Measurements from ENCODE around the gene DOCK7. TPM values are rescaled to one million over a fixed set of nuclear protein-coding genes. Genes with fewer than 3 reads are reported as not detected.
"Not testable (repeated sequence)": the region's sequence is repeated elsewhere in the genome, so short reads cannot be mapped to it uniquely, and the experiment has no call there.

The DOCK7 gene
- total and polyA plus RNA-seq, 4 donors = 6.1 to 64.1 (median 29.3) TPM

- peak; percentile 5 for ATAC-seq (ENCODE audit: low FRiP score)
- no peak for DNase-seq
- WGBS, 2 donors = 1% methylated on average over 10 of the region's 10 CpGs
- Histone ChIP-seq H3K27ac (ENCODE audit: low read depth in 1 of 2, low read length in 2 of 2) (peak overlapping the region in 1 of 2 donors; percentile 8), H3K36me3 (ENCODE audit: control insufficient read depth in 1 of 2, insufficient read depth in 2 of 2, low read length in 1 of 2) (no peaks in the 10 kb centered on the region), H3K9me3 (ENCODE audit: control insufficient read depth, low read length) (no peaks in the 10 kb centered on the region), H3K27me3 (ENCODE audit: control insufficient read depth in 1 of 2, insufficient read depth in 2 of 2, low read length in 1 of 2) (no peaks in the 10 kb centered on the region), H3K4me3 (ENCODE audit: low read length in 2 of 2) (peak overlapping the region; percentile 30 to 94), H3K4me1 (ENCODE audit: control insufficient read depth in 1 of 2, insufficient read depth in 2 of 2, low read length in 2 of 2) (peaks cover 0 to 4% of the 10 kb centered on the region in 2 donors)
- intact Hi-C loops (cut with DNase I) = loop anchor here in 1 of 2 donors (5.0 kb wide), 1 partner anchor 39 kb away; no protein-coding TSS in a partner anchor
Measured at GRCh38 chr1:62688687-62689085, 500 bp upstream of the DOCK7 start.

- peak overlapping the region; percentile 4 to 71 for H3K27ac ChIP-seq (ENCODE audit: low read depth in 1 of 2, low read length in 2 of 2)
- peaks cover 0 to 4% of the 10 kb centered on the region in 2 donors for H3K4me1 ChIP-seq (ENCODE audit: control insufficient read depth in 1 of 2, insufficient read depth in 2 of 2, low read length in 2 of 2)
- no peaks in the 10 kb centered on the region for H3K36me3 ChIP-seq (ENCODE audit: control insufficient read depth in 1 of 2, insufficient read depth in 2 of 2, low read length in 1 of 2)
- no peaks in the 10 kb centered on the region for H3K27me3 ChIP-seq (ENCODE audit: control insufficient read depth in 1 of 2, insufficient read depth in 2 of 2, low read length in 1 of 2)
- no peaks in the 10 kb centered on the region for H3K9me3 ChIP-seq (ENCODE audit: control insufficient read depth, low read length)
- ATAC-seq (ENCODE audit: low FRiP score) (peak; percentile 47), DNase-seq (peak; percentile 58 to 80)
- H3K4me3 ChIP-seq (ENCODE audit: low read length in 2 of 2) = peak overlapping the region; percentile 86 to 94
- intact Hi-C loops (cut with DNase I) = loop anchor here in 1 of 2 donors (5.0 kb wide), 1 partner anchor 40 kb away; no protein-coding TSS in a partner anchor
- 1% methylated on average over 33 of the region's 33 CpGs for WGBS, 2 donors
Measured at GRCh38 chr1:62687421-62687902, 724 bp downstream of the DOCK7 start.

- intact Hi-C loops (cut with DNase I) = loop anchor here in 1 of 2 donors (5.0 kb wide), 1 partner anchor 40 kb away; no protein-coding TSS in a partner anchor
- ATAC-seq (ENCODE audit: low FRiP score) (no peak), DNase-seq (no peak)
- 66 to 68% methylated on average over 7 of the region's 7 CpGs for WGBS, 2 donors
- peak overlapping the region in 1 of 2 donors; percentile 94 for H3K4me3 ChIP-seq (ENCODE audit: low read length in 2 of 2)
- H3K27me3 ChIP-seq (ENCODE audit: control insufficient read depth in 1 of 2, insufficient read depth in 2 of 2, low read length in 1 of 2) = no peaks in the 10 kb centered on the region
- H3K4me1 ChIP-seq (ENCODE audit: control insufficient read depth in 1 of 2, insufficient read depth in 2 of 2, low read length in 2 of 2) = peaks cover 0 to 4% of the 10 kb centered on the region in 2 donors
- no peaks in the 10 kb centered on the region for H3K36me3 ChIP-seq (ENCODE audit: control insufficient read depth in 1 of 2, insufficient read depth in 2 of 2, low read length in 1 of 2)
- H3K27ac ChIP-seq (ENCODE audit: low read depth in 1 of 2, low read length in 2 of 2) = no peak overlapping the region
- H3K9me3 ChIP-seq (ENCODE audit: control insufficient read depth, low read length) = no peaks in the 10 kb centered on the region
Measured at GRCh38 chr1:62686822-62687221, 1.4 kb downstream of the DOCK7 start.

GRCh38 chr1:62685431-62685859 lies 2.7 kb downstream of the DOCK7 start:
- H3K36me3 ChIP-seq (ENCODE audit: control insufficient read depth in 1 of 2, insufficient read depth in 2 of 2, low read length in 1 of 2) = no peaks in the 10 kb centered on the region
- no peak overlapping the region for H3K27ac ChIP-seq (ENCODE audit: low read depth in 1 of 2, low read length in 2 of 2)
- intact Hi-C loops (cut with DNase I) = loop anchor here in 1 of 2 donors (5.0 kb wide), 1 partner anchor 42 kb away; no protein-coding TSS in a partner anchor
- no peak for ATAC-seq (ENCODE audit: low FRiP score)
- no peaks in the 10 kb centered on the region for H3K9me3 ChIP-seq (ENCODE audit: control insufficient read depth, low read length)
- no peak overlapping the region for H3K4me3 ChIP-seq (ENCODE audit: low read length in 2 of 2)
- peaks cover 0 to 4% of the 10 kb centered on the region in 2 donors for H3K4me1 ChIP-seq (ENCODE audit: control insufficient read depth in 1 of 2, insufficient read depth in 2 of 2, low read length in 2 of 2)
- 54% methylated on average over 3 of the region's 3 CpGs for WGBS, 2 donors
- DNase-seq = no peak
- H3K27me3 ChIP-seq (ENCODE audit: control insufficient read depth in 1 of 2, insufficient read depth in 2 of 2, low read length in 1 of 2) = no peaks in the 10 kb centered on the region

GRCh38 chr1:62682531-62682930 lies 5.7 kb downstream of the DOCK7 start:
- ATAC-seq (ENCODE audit: low FRiP score) (no peak), DNase-seq (no peak)
- no peak overlapping the region for H3K4me3 ChIP-seq (ENCODE audit: low read length in 2 of 2)
- H3K36me3 ChIP-seq (ENCODE audit: control insufficient read depth in 1 of 2, insufficient read depth in 2 of 2, low read length in 1 of 2) = no peaks in the 10 kb centered on the region
- H3K4me1 ChIP-seq (ENCODE audit: control insufficient read depth in 1 of 2, insufficient read depth in 2 of 2, low read length in 2 of 2) = no peaks in the 10 kb centered on the region
- H3K27ac ChIP-seq (ENCODE audit: low read depth in 1 of 2, low read length in 2 of 2) = no peak overlapping the region
- no peaks in the 10 kb centered on the region for H3K9me3 ChIP-seq (ENCODE audit: control insufficient read depth, low read length)
- no peaks in the 10 kb centered on the region for H3K27me3 ChIP-seq (ENCODE audit: control insufficient read depth in 1 of 2, insufficient read depth in 2 of 2, low read length in 1 of 2)
- intact Hi-C loops (cut with DNase I) = no loop called here

- DNase-seq; H3K9me3 ChIP-seq (ENCODE audit: control insufficient read depth, low read length); H3K36me3 ChIP-seq (ENCODE audit: control insufficient read depth in 1 of 2, insufficient read depth in 2 of 2, low read length in 1 of 2); intact Hi-C loops (cut with DNase I); H3K4me3 ChIP-seq (ENCODE audit: low read length in 2 of 2); H3K4me1 ChIP-seq (ENCODE audit: control insufficient read depth in 1 of 2, insufficient read depth in 2 of 2, low read length in 2 of 2); H3K27ac ChIP-seq (ENCODE audit: low read depth in 1 of 2, low read length in 2 of 2); ATAC-seq (ENCODE audit: low FRiP score); H3K27me3 ChIP-seq (ENCODE audit: control insufficient read depth in 1 of 2, insufficient read depth in 2 of 2, low read length in 1 of 2): not testable (repeated sequence)
- WGBS, 2 donors = 94% methylated on average over 1 to 2 of the region's 2 CpGs
Measured at GRCh38 chr1:62680992-62681391, 7.2 kb downstream of the DOCK7 start.

- DNase-seq; H3K27ac ChIP-seq (ENCODE audit: low read depth in 1 of 2, low read length in 2 of 2); H3K27me3 ChIP-seq (ENCODE audit: control insufficient read depth in 1 of 2, insufficient read depth in 2 of 2, low read length in 1 of 2); intact Hi-C loops (cut with DNase I); H3K4me1 ChIP-seq (ENCODE audit: control insufficient read depth in 1 of 2, insufficient read depth in 2 of 2, low read length in 2 of 2); H3K36me3 ChIP-seq (ENCODE audit: control insufficient read depth in 1 of 2, insufficient read depth in 2 of 2, low read length in 1 of 2); ATAC-seq (ENCODE audit: low FRiP score); H3K4me3 ChIP-seq (ENCODE audit: low read length in 2 of 2); H3K9me3 ChIP-seq (ENCODE audit: control insufficient read depth, low read length): not testable (repeated sequence)
- WGBS, 2 donors = 94 to 100% methylated on average over 2 of the region's 2 CpGs
Measured at GRCh38 chr1:62677822-62678221, 10.4 kb downstream of the DOCK7 start.

- DNase-seq (no peak), ATAC-seq (ENCODE audit: low FRiP score) (no peak)
- Histone ChIP-seq H3K9me3 (ENCODE audit: control insufficient read depth, low read length) (no peaks in the 10 kb centered on the region), H3K4me3 (ENCODE audit: low read length in 2 of 2) (no peak overlapping the region), H3K27me3 (ENCODE audit: control insufficient read depth in 1 of 2, insufficient read depth in 2 of 2, low read length in 1 of 2) (no peaks in the 10 kb centered on the region), H3K36me3 (ENCODE audit: control insufficient read depth in 1 of 2, insufficient read depth in 2 of 2, low read length in 1 of 2) (no peaks in the 10 kb centered on the region), H3K27ac (ENCODE audit: low read depth in 1 of 2, low read length in 2 of 2) (no peak overlapping the region), H3K4me1 (ENCODE audit: control insufficient read depth in 1 of 2, insufficient read depth in 2 of 2, low read length in 2 of 2) (peaks cover 0 to 3% of the 10 kb centered on the region in 2 donors)
- intact Hi-C loops (cut with DNase I) = no loop called here
- 85 to 91% methylated on average over 2 of the region's 2 CpGs for WGBS, 2 donors
Measured at GRCh38 chr1:62676611-62677356, 11.4 kb downstream of the DOCK7 start.

GRCh38 chr1:62673629-62674028 lies 14.6 kb downstream of the DOCK7 start:
- no peaks in the 10 kb centered on the region for H3K36me3 ChIP-seq (ENCODE audit: control insufficient read depth in 1 of 2, insufficient read depth in 2 of 2, low read length in 1 of 2)
- DNase-seq (no peak), ATAC-seq (ENCODE audit: low FRiP score) (no peak)
- H3K27ac ChIP-seq (ENCODE audit: low read depth in 1 of 2, low read length in 2 of 2) = no peak overlapping the region
- H3K27me3 ChIP-seq (ENCODE audit: control insufficient read depth in 1 of 2, insufficient read depth in 2 of 2, low read length in 1 of 2) = no peaks in the 10 kb centered on the region
- peaks cover 0 to 4% of the 10 kb centered on the region in 2 donors for H3K4me1 ChIP-seq (ENCODE audit: control insufficient read depth in 1 of 2, insufficient read depth in 2 of 2, low read length in 2 of 2)
- no peaks in the 10 kb centered on the region for H3K9me3 ChIP-seq (ENCODE audit: control insufficient read depth, low read length)
- 68 to 70% methylated on average over 1 of the region's 1 CpG for WGBS, 2 donors
- H3K4me3 ChIP-seq (ENCODE audit: low read length in 2 of 2) = no peak overlapping the region
- intact Hi-C loops (cut with DNase I) = no loop called here

All from aorta (tissue), 5 donors.